MM.1S (cell line): Measurements from ENCODE around the gene KCNH8.

Experiments
- DNase-seq: peaks from one replicate; pipeline ENCODE4 v3.0.0-alpha.2; 2015
- H2AFZ ChIP-seq: fragments of 300-600 bp; sonication (generic); 2 replicates; pipeline ENCODE4 v1.6.0; 2016; ENCODE audit warnings: antibody characterized with exemption, low read length
- H3F3A ChIP-seq: fragments of 300-600 bp; sonication (generic); 2 replicates; pipeline ENCODE4 v1.6.1; 2016; ENCODE audit warnings: mild to moderate bottlenecking, antibody characterized with exemption, low read length, moderate library complexity, mixed read lengths; ENCODE audit not compliant: insufficient read depth
- H3K27ac ChIP-seq: fragments of 300-600 bp; sonication (generic); 2 replicates; pipeline ENCODE4 v1.5.1; 2016; ENCODE audit warnings: mild to moderate bottlenecking, low read length
- H3K27me3 ChIP-seq: fragments of 300-600 bp; sonication (generic); replicated peaks from 2 replicates; pipeline ENCODE4 v1.6.0; 2016; ENCODE audit warnings: low read length; ENCODE audit not compliant: insufficient read depth
- H3K36me3 ChIP-seq: fragments of 300-600 bp; sonication (generic); replicated peaks from 2 replicates; pipeline ENCODE4 v1.6.1; 2016; ENCODE audit warnings: mild to moderate bottlenecking, low read length, mixed read lengths; ENCODE audit not compliant: insufficient read depth
- H3K4me1 ChIP-seq: fragments of 300-600 bp; sonication (generic); 2 replicates; pipeline ENCODE4 v1.6.1; 2016; ENCODE audit warnings: low read length, mixed read lengths
- H3K4me2 ChIP-seq: fragments of 300-600 bp; sonication (generic); 2 replicates; pipeline ENCODE4 v1.6.0; 2016; ENCODE audit warnings: low read depth, low read length
- H3K4me3 ChIP-seq: fragments of 300-600 bp; sonication (generic); 2 replicates; pipeline ENCODE4 v1.5.1; 2016; ENCODE audit warnings: low read length, mixed read lengths
- H3K79me2 ChIP-seq: fragments of 300-600 bp; sonication (generic); 2 replicates; pipeline ENCODE4 v1.6.1; 2016; ENCODE audit warnings: mixed run types, low read length, mixed read lengths
- H3K9ac ChIP-seq: fragments of 300-600 bp; sonication (generic); 2 replicates; pipeline ENCODE4 v1.6.1; 2016; ENCODE audit warnings: low read length, mixed read lengths
- H3K9me2 ChIP-seq: fragments of 300-600 bp; sonication (generic); replicated peaks from 2 replicates; pipeline ENCODE4 v1.6.1; 2016; ENCODE audit warnings: mild to moderate bottlenecking, low read length, mixed read lengths; ENCODE audit not compliant: insufficient read depth
- H3K9me3 ChIP-seq: fragments of 300-600 bp; sonication (generic); replicated peaks from 2 replicates; pipeline ENCODE4 v1.6.1; 2016; ENCODE audit warnings: mild to moderate bottlenecking, low read length, mixed read lengths; ENCODE audit not compliant: insufficient read depth
- H4K20me1 ChIP-seq: fragments of 300-600 bp; sonication (generic); 2 replicates; pipeline ENCODE4 v1.6.1; 2016; ENCODE audit warnings: mild to moderate bottlenecking, low read length, moderate library complexity, mixed read lengths; ENCODE audit not compliant: insufficient read depth
- CTCF ChIP-seq: fragments of 300-600 bp; sonication (generic); IDR thresholded peaks from 2 replicates; pipeline ENCODE4 v1.5.1; 2016; ENCODE audit warnings: antibody characterized with exemption, low read length, mixed read lengths
- EZH2 ChIP-seq: fragments of 300-600 bp; sonication (generic); optimal IDR thresholded peaks from 2 replicates; pipeline ENCODE3; 2017; ENCODE audit warnings: low read depth, mild to moderate bottlenecking, antibody characterized with exemption, low read length, mixed read lengths
- EZH2phosphoT487 ChIP-seq: fragments of 300-600 bp; sonication (generic); IDR thresholded peaks from 2 replicates; pipeline ENCODE4 v1.6.1; 2018; ENCODE audit warnings: antibody characterized with exemption, low read length

KCNH8 gene

GRCh38 chr3:19293295-19293694, 145.0 kb downstream of the KCNH8 start:
- Histone ChIP-seq H3K4me2 (no peak overlapping the region), H3K4me1 (no peaks in the 10 kb centered on the region), H3K36me3 (no peaks in the 10 kb centered on the region), H3F3A (no peaks in the 10 kb centered on the region), H3K79me2 (no peaks in the 10 kb centered on the region), H3K9me3 (no peaks in the 10 kb centered on the region), H3K9ac (no peak overlapping the region), H3K9me2 (no peaks in the 10 kb centered on the region), H3K27ac (no peak overlapping the region), H4K20me1 (no peaks in the 10 kb centered on the region), H3K27me3 (no peaks in the 10 kb centered on the region), H2AFZ (no peak overlapping the region), H3K4me3 (no peak overlapping the region)
- no peak for DNase-seq
- TF ChIP-seq EZH2phosphoT487, result no peak
- no peak for TF ChIP-seq EZH2
- no peak for TF ChIP-seq CTCF

GRCh38 chr3:19295208-19295607, 146.9 kb downstream of the KCNH8 start:
- Histone ChIP-seq H3K4me3 (no peak overlapping the region), H3K36me3 (no peaks in the 10 kb centered on the region), H4K20me1 (no peaks in the 10 kb centered on the region), H3K27ac (no peak overlapping the region), H2AFZ (no peak overlapping the region), H3K79me2 (no peaks in the 10 kb centered on the region), H3K9ac (no peak overlapping the region), H3K9me2 (no peaks in the 10 kb centered on the region), H3K9me3 (no peaks in the 10 kb centered on the region), H3K4me2 (no peak overlapping the region), H3K27me3 (no peaks in the 10 kb centered on the region), H3K4me1 (no peaks in the 10 kb centered on the region), H3F3A (no peaks in the 10 kb centered on the region)
- no peak for DNase-seq
- no peak for TF ChIP-seq EZH2phosphoT487
- TF ChIP-seq EZH2, result no peak
- no peak for TF ChIP-seq CTCF

GRCh38 chr3:19331931-19332330, 183.6 kb downstream of the KCNH8 start:
- Histone ChIP-seq H3K9ac (no peak overlapping the region), H3K4me2 (no peak overlapping the region), H3K4me3 (no peak overlapping the region), H2AFZ (no peak overlapping the region), H4K20me1 (no peaks in the 10 kb centered on the region), H3K36me3 (no peaks in the 10 kb centered on the region), H3K9me3 (no peaks in the 10 kb centered on the region), H3K9me2 (no peaks in the 10 kb centered on the region), H3K79me2 (no peaks in the 10 kb centered on the region), H3K4me1 (0 out of 2 replicates have a peak, but pooled peaks cover 2% of the 10 kb centered on the region), H3K27me3 (no peaks in the 10 kb centered on the region), H3K27ac (no peak overlapping the region), H3F3A (no peaks in the 10 kb centered on the region)
- DNase-seq, result no peak
- TF ChIP-seq EZH2 (no peak), EZH2phosphoT487 (no peak), CTCF (no peak)
